HepG2 (cell line): Measurements from ENCODE around the gene ACSS1. TPM values are rescaled to one million over a fixed set of nuclear protein-coding genes. Genes with fewer than 3 reads are reported as not detected.

Experiments
- ATAC-seq: fragments of 200-7000 bp; cut with Tn5 transposase; 3 replicates; pipeline ENCODE4 v1.9.1; 2020; ENCODE audit warnings: mild to moderate bottlenecking, moderate library complexity
- BruUV-seq: library from RNA; stranded (reverse); fragments of 400-500 nt; replicated peaks from 2 replicates; lab custom pipeline; 2021; lab: Mats Ljungman, UMichigan
- CTCF ChIA-PET: fragments of 300-600 bp; formaldehyde crosslinking; extraction: SDS; loops from one replicate; lab custom pipeline; 2021; ENCODE audit warnings: low total read pairs, inconsistent platforms, low intra/inter-chr PET ratio; lab: Yijun Ruan, JAX
- POLR2A ChIA-PET: fragments of 350-600 bp; sonication (Branson Sonifier 250); formaldehyde crosslinking; loops from one replicate; lab custom pipeline; 2020; ENCODE audit warnings: antibody characterized with exemption, inconsistent platforms; lab: Yijun Ruan, JAX
- DNase-seq: peaks from one replicate; pipeline ENCODE4 v3.0.0-alpha.2; 2015; ENCODE audit warnings: low spot score
- FAIRE-seq: peaks from 3 replicates; lab custom pipeline; 2011; peaks lifted over from hg19 to GRCh38; lab: Jason Lieb, UNC
- H2AFZ ChIP-seq: one replicate; pipeline ENCODE4 v1.6.1; 2011; ENCODE audit warnings: low read length, inconsistent platforms
- H3K27ac ChIP-seq: fragments of 300-600 bp; 3 replicates; pipeline ENCODE4 v1.8.0; 2011; ENCODE audit warnings: mixed run types, mild to moderate bottlenecking, mixed read lengths, low read length, inconsistent platforms; ENCODE audit not compliant: insufficient read depth; ENCODE audit errors: extremely low read length
- H3K27me3 ChIP-seq, 2 experiments: fragments of 200-600 bp in 1 of 2; 2 replicates in 1 of 2; 3 replicates in 1 of 2; pipeline versions ENCODE4 v1.6.0 to v1.8.0; 2011; ENCODE audit warnings: low read length in 2 of 2, mild to moderate bottlenecking in 2 of 2, moderate library complexity in 2 of 2, inconsistent platforms in 1 of 2; ENCODE audit not compliant: insufficient read depth in 2 of 2, control insufficient read depth in 1 of 2
- H3K36me3 ChIP-seq, 2 experiments: fragments of 200-600 bp in 1 of 2; replicated peaks in 1 of 2; 2 replicates in 1 of 2; 3 replicates in 1 of 2; pipeline versions ENCODE4 v1.5.1 to v1.8.0; 2011; ENCODE audit warnings: low read length in 2 of 2, inconsistent platforms in 1 of 2; ENCODE audit not compliant: insufficient read depth in 2 of 2, control insufficient read depth in 1 of 2
- H3K4me1 ChIP-seq: 2 replicates; pipeline ENCODE4 v1.5.1; 2012; ENCODE audit warnings: low read length, inconsistent platforms; ENCODE audit not compliant: insufficient read depth
- H3K4me2 ChIP-seq: 2 replicates; pipeline ENCODE4 v1.6.0; 2011; ENCODE audit warnings: low read depth, low read length, inconsistent platforms
- H3K4me3 ChIP-seq, 3 experiments: fragments of 200-600 bp in 1 of 3; sonication (generic), shearing (Covaris generic) in 1 of 3; replicated peaks in 1 of 3; 2 replicates each; pipeline ENCODE4 v1.5.1; 2011 to 2016; ENCODE audit warnings: low read length in 3 of 3, inconsistent platforms in 2 of 3, low read depth in 2 of 3, mild to moderate bottlenecking in 2 of 3, control low read depth in 1 of 3, mixed read lengths in 1 of 3; ENCODE audit not compliant: insufficient read depth in 1 of 3
- H3K79me2 ChIP-seq: one replicate; pipeline ENCODE4 v1.6.1; 2011; ENCODE audit warnings: low read length, inconsistent platforms; ENCODE audit not compliant: insufficient read depth
- H3K9ac ChIP-seq: 2 replicates; pipeline ENCODE4 v1.6.0; 2011; ENCODE audit warnings: mild to moderate bottlenecking, low read depth, low read length, inconsistent platforms; ENCODE audit not compliant: insufficient read depth
- H3K9me3 ChIP-seq: 2 replicates; pipeline ENCODE4 v1.5.1; 2012; ENCODE audit warnings: mild to moderate bottlenecking, low read length
- H4K20me1 ChIP-seq: 2 replicates; pipeline ENCODE4 v1.6.0; 2011; ENCODE audit warnings: inconsistent platforms, mild to moderate bottlenecking, low read length, moderate library complexity; ENCODE audit not compliant: insufficient read depth
- AGO2 ChIP-seq: fragments of 200-400 bp; formaldehyde crosslinking; optimal IDR thresholded peaks from 2 replicates; pipeline ENCODE3; 2017; ENCODE audit warnings: mild to moderate bottlenecking, low read depth, low read length, moderate library complexity
- CEBPZ ChIP-seq: IDR thresholded peaks from 2 replicates; pipeline ENCODE4 v1.6.1; 2012; ENCODE audit warnings: low read length, improper control_type of control experiment
- DR1 ChIP-seq: sonication (generic); formaldehyde crosslinking; IDR thresholded peaks from 2 replicates; pipeline ENCODE4 v1.8.0; 2021; ENCODE audit warnings: mild to moderate bottlenecking, missing genetic modification reagents, inconsistent platforms
- MNT ChIP-seq: fragments of 450-650 bp; IDR thresholded peaks from 2 replicates; pipeline ENCODE4 v1.6.1; 2016
- SP140L ChIP-seq: sonication (generic); formaldehyde crosslinking; IDR thresholded peaks from 2 replicates; pipeline ENCODE4 v1.4.0; 2020; ENCODE audit warnings: missing genetic modification reagents, borderline replicate concordance
- TBX3 ChIP-seq: fragments of 450-650 bp; IDR thresholded peaks from 2 replicates; pipeline ENCODE4 v1.6.1; 2017; ENCODE audit warnings: antibody characterized with exemption, mild to moderate bottlenecking, inconsistent platforms, borderline replicate concordance
- ZFAT ChIP-seq: sonication (generic); formaldehyde crosslinking; conservative IDR thresholded peaks from 2 replicates; pipeline ENCODE4 v1.8.1; 2023; ENCODE audit warnings: missing genetic modification reagents, inconsistent platforms
- ZNF205 ChIP-seq: IDR thresholded peaks from 2 replicates; pipeline ENCODE4 v1.6.1; 2018; ENCODE audit warnings: missing biosample characterization, missing genetic modification reagents
- ZNF761 ChIP-seq: sonication (generic); formaldehyde crosslinking; conservative IDR thresholded peaks from 2 replicates; pipeline ENCODE4 v1.4.0; 2020; ENCODE audit warnings: mild to moderate bottlenecking, missing genetic modification reagents
- WGBS: methylation state at CpG from one replicate; pipeline ENCODE4 v1.1.6; 2017; ENCODE audit warnings: low lambda C conversion rate; 5-methylcytosine and 5-hydroxymethylcytosine counted together
- in situ Hi-C: cut with HindIII; loops from 2 replicates; pipeline ENCODE4 v1.10.0; 2017; ENCODE audit warnings: low pct_unique_long_range_greater_than_20kb; ENCODE audit not compliant: extremely low pct_ligation_motif_present
- intact Hi-C: fragments of 100-400 bp; cut with micrococcal nuclease; formaldehyde crosslinking; loops from one replicate; pipeline ENCODE4 v1.10.0; 2022; ENCODE audit not compliant: unreplicated experiment
- polyA plus RNA-seq, 8 experiments: library from polyadenylated mRNA; depleted of rRNA in 3 of 8; stranded (reverse) in 7 of 8; unstranded in 1 of 8; fragments of >200 nt; fragmentation: Illumina TruSeq in 4 of 8; extraction: Trizol in 4 of 8; gene quantifications; 2 replicates each; pipeline versions ENCODE4 v1.2.1 to v1.2.3, GENCODE V29; 2011 to 2016; ENCODE audit warnings: low read depth in 4 of 8, missing spikeins in 1 of 8, mixed read lengths in 1 of 8; ENCODE audit not compliant: insufficient read depth in 1 of 8
- total RNA-seq, 5 experiments: library from RNA; depleted of rRNA; stranded (reverse); fragments of >200 nt; fragmentation: Illumina TruSeq; extraction: Trizol; gene quantifications; 2 replicates each; pipeline ENCODE4 v1.2.3, GENCODE V29; 2016; ENCODE audit warnings: low read depth in 1 of 5

ACSS1 gene
- total and polyA plus RNA-seq, 2 of the 13 experiments (the other 11 are each of a cell fraction or from before 2014, with no cell fraction given): 15.2 to 41.6 TPM

GRCh38 chr20:24966317-24967012 lies 91.5 kb downstream of the ACSS1 start (continued):
- TF ChIP-seq CEBPZ: no peak
- no peak for TF ChIP-seq ZNF205 (CRISPR knock-in tag)
- no peak for TF ChIP-seq DR1 (CRISPR knock-in tag)
- no peak for TF ChIP-seq ZFAT (CRISPR knock-in tag)
- no peak for TF ChIP-seq TBX3
- no peak for TF ChIP-seq SP140L

GRCh38 chr20:24965065-24965919 lies 92.6 kb downstream of the ACSS1 start:
- no peak overlapping the region for H3K4me3 ChIP-seq
- DNase-seq (no peak), FAIRE-seq (no peak), ATAC-seq (peak; percentile 10; the same call in 1 of the 3 replicates)
- H3K36me3 ChIP-seq: peaks cover 48 to 93% of the 10 kb centered on the region in 2 experiments
- no peaks in the 10 kb centered on the region for H3K27me3 ChIP-seq
- no peak overlapping the region for H2AFZ ChIP-seq
- CTCF ChIA-PET: no interaction called here
- no peak overlapping the region for H3K27ac ChIP-seq
- POLR2A ChIA-PET: no interaction called here
- H3K9ac ChIP-seq: no peak overlapping the region
- in situ Hi-C loops: no loop called here
- no peaks in the 10 kb centered on the region for H3K79me2 ChIP-seq
- intact Hi-C loops: no loop called here
- H4K20me1 ChIP-seq: no peaks in the 10 kb centered on the region
- BruUV-seq: no TSS peak
- TF ChIP-seq MNT (peak; percentile 81), AGO2 (peak; percentile 27), ZNF761 (CRISPR knock-in tag) (no peak)
- no peaks in the 10 kb centered on the region for H3K9me3 ChIP-seq
- 90% methylated on average over 7 of the region's 7 CpGs for WGBS
- no peaks in the 10 kb centered on the region for H3K4me1 ChIP-seq
- H3K4me2 ChIP-seq: no peak overlapping the region
